Keratinocyte (primary cell): Measurements from ENCODE around the gene ARVCF. TPM values are rescaled to one million over a fixed set of nuclear protein-coding genes. Genes with fewer than 3 reads are reported as not detected.

Source experiments
- DNase-seq: peaks from one replicate; pipeline ENCODE4 v3.0.0-alpha.2; 2011; ENCODE audit warnings: low read depth, missing footprints, low spot score
- FAIRE-seq: peaks from 2 replicates; lab custom pipeline; 2011; peaks lifted over from hg19 to GRCh38; lab: Jason Lieb, UNC
- H2AFZ ChIP-seq: 2 replicates; pipeline ENCODE4 v1.6.0; 2012; ENCODE audit warnings: low read length, control low read depth, inconsistent platforms; ENCODE audit not compliant: control insufficient read depth
- H3K27ac ChIP-seq: 2 replicates; pipeline ENCODE4 v1.5.1; 2011; ENCODE audit warnings: low read length; ENCODE audit not compliant: control insufficient read depth, insufficient read depth
- H3K27me3 ChIP-seq: 3 replicates; pipeline ENCODE4 v1.6.0; 2011; ENCODE audit warnings: low read length; ENCODE audit not compliant: control insufficient read depth, insufficient read depth; ENCODE audit errors: extremely low read depth
- H3K36me3 ChIP-seq, 2 experiments: 2 replicates in 1 of 2; 3 replicates in 1 of 2; pipeline ENCODE4 v1.5.1; 2011; ENCODE audit warnings: low read length in 2 of 2, mild to moderate bottlenecking in 1 of 2; ENCODE audit not compliant: control insufficient read depth in 2 of 2, insufficient read depth in 2 of 2; ENCODE audit errors: extremely low read depth in 1 of 2
- H3K4me1 ChIP-seq: 3 replicates; pipeline ENCODE4 v1.5.1; 2011; ENCODE audit warnings: low read length; ENCODE audit not compliant: control insufficient read depth, insufficient read depth; ENCODE audit errors: extremely low read depth
- H3K4me2 ChIP-seq: 3 replicates; pipeline ENCODE4 v1.6.0; 2011; ENCODE audit warnings: low read depth, low read length; ENCODE audit not compliant: control insufficient read depth, insufficient read depth; ENCODE audit errors: extremely low read depth
- H3K4me3 ChIP-seq, 3 experiments: fragments of 200-600 bp in 1 of 3; sonication (generic) in 1 of 3; 2 replicates in 2 of 3; 3 replicates in 1 of 3; pipeline ENCODE4 v1.5.1; 2011 to 2016; ENCODE audit warnings: low read length in 3 of 3, mild to moderate bottlenecking in 3 of 3, control low read depth in 2 of 3, inconsistent platforms in 1 of 3, low read depth in 1 of 3, mixed read lengths in 1 of 3, mixed run types in 1 of 3, moderate library complexity in 1 of 3; ENCODE audit not compliant: control insufficient read depth in 2 of 3, insufficient read depth in 2 of 3; ENCODE audit errors: extremely low read depth in 1 of 3
- H3K79me2 ChIP-seq: 2 replicates; pipeline ENCODE4 v1.6.0; 2012; ENCODE audit warnings: low read length; ENCODE audit not compliant: control insufficient read depth, insufficient read depth
- H3K9ac ChIP-seq: 3 replicates; pipeline ENCODE4 v1.6.0; 2011; ENCODE audit warnings: low read length; ENCODE audit not compliant: control insufficient read depth, insufficient read depth; ENCODE audit errors: extremely low read depth
- H3K9me1 ChIP-seq: 3 replicates; pipeline ENCODE4 v1.6.0; 2011; ENCODE audit warnings: low read length; ENCODE audit not compliant: control insufficient read depth, insufficient read depth; ENCODE audit errors: extremely low read depth
- H3K9me3 ChIP-seq: 2 replicates; pipeline ENCODE4 v1.5.1; 2012; ENCODE audit warnings: low read depth, low read length; ENCODE audit not compliant: control insufficient read depth
- H4K20me1 ChIP-seq: 3 replicates; pipeline ENCODE4 v1.6.0; 2011; ENCODE audit warnings: low read length; ENCODE audit not compliant: control insufficient read depth, insufficient read depth; ENCODE audit errors: extremely low read depth
- EZH2 ChIP-seq: IDR thresholded peaks from one replicate; pipeline ENCODE4 v1.6.1; 2012; ENCODE audit warnings: inconsistent platforms, mild to moderate bottlenecking, low read length, moderate library complexity
- dilution Hi-C: fragments of 300-500 bp; cut with MboI; formaldehyde crosslinking; loops from one replicate; pipeline ENCODE4 v1.7.0; 2020; ENCODE audit warnings: low sequenced_read_pairs; ENCODE audit not compliant: extremely low pct_ligation_motif_present
- polyA plus RNA-seq, 5 experiments: library from polyadenylated mRNA; depleted of rRNA in 3 of 5; stranded (reverse) in 3 of 5; stranded (forward) in 1 of 5; unstranded in 1 of 5; fragments of >200 nt; gene quantifications; 1 replicate in 1 of 5; 2 replicates in 3 of 5; 3 replicates in 1 of 5; pipeline versions ENCODE4 v1.2.1 to v1.2.3, GENCODE V29; 2011 to 2012; ENCODE audit warnings: missing spikeins in 2 of 5, low read depth in 1 of 5, low replicate concordance in 1 of 5
- TF ChIP-seq, protein P1 (sequence below), 3 experiments: IDR thresholded peaks in 1 of 3; conservative IDR thresholded peaks in 1 of 3; optimal IDR thresholded peaks in 1 of 3; 2 replicates in 2 of 3; 3 replicates in 1 of 3; pipeline versions ENCODE3 to v1.5.1; 2011; ENCODE audit warnings: low read length in 3 of 3, mild to moderate bottlenecking in 3 of 3, moderate library complexity in 2 of 3, control low read depth in 1 of 3, inconsistent platforms in 1 of 3; ENCODE audit not compliant: insufficient read depth in 2 of 3; ENCODE audit errors: extremely low read depth in 1 of 3

The ARVCF gene
- polyA plus RNA-seq, 1 donor (not counting 4 experiments of a cell fraction or from before 2014, with no cell fraction given), result 5.7 TPM

DNA sequence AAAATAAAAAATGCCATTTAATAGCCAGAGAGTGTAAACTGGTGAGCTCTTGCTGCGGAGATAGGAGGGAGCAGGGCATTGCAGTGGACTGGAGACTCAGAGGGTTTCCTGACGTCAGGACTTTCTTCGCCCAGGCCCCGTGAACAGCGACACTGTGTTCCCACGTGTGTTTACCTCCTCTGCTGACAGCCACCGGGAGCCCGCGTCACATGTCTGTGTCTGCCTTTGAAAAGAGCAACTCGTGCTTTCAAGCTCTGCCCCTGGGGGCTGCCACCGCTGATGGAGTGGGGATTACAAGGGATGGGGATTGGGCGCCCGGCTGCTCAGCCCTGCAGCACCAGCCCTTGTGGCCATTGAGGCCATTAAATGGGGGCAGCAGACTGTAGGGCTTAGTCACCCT lies 7.6 kb upstream of the ARVCF start:
- Histone ChIP-seq H3K9me3 (no peaks in the 10 kb centered on the region), H2AFZ (no peak overlapping the region), H3K9ac (no peak overlapping the region), H3K27me3 (no peaks in the 10 kb centered on the region), H3K4me2 (no peak overlapping the region), H3K4me1 (peaks cover 13% of the 10 kb centered on the region), H3K4me3 (no peak overlapping the region), H3K79me2 (peaks cover 29% of the 10 kb centered on the region), H3K36me3 (peaks cover 8 to 9% of the 10 kb centered on the region in 2 experiments), H3K27ac (no peak overlapping the region), H3K9me1 (peaks cover 2% of the 10 kb centered on the region), H4K20me1 (no peaks in the 10 kb centered on the region)
- dilution Hi-C loops, result no loop called here
- FAIRE-seq (no peak), DNase-seq (no peak)
- TF ChIP-seq, protein P1, sequence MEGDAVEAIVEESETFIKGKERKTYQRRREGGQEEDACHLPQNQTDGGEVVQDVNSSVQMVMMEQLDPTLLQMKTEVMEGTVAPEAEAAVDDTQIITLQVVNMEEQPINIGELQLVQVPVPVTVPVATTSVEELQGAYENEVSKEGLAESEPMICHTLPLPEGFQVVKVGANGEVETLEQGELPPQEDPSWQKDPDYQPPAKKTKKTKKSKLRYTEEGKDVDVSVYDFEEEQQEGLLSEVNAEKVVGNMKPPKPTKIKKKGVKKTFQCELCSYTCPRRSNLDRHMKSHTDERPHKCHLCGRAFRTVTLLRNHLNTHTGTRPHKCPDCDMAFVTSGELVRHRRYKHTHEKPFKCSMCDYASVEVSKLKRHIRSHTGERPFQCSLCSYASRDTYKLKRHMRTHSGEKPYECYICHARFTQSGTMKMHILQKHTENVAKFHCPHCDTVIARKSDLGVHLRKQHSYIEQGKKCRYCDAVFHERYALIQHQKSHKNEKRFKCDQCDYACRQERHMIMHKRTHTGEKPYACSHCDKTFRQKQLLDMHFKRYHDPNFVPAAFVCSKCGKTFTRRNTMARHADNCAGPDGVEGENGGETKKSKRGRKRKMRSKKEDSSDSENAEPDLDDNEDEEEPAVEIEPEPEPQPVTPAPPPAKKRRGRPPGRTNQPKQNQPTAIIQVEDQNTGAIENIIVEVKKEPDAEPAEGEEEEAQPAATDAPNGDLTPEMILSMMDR (optimal IDR thresholded peaks at IDR 0.05 in 1 of 3, IDR thresholded peaks at IDR 0.05 in 1 of 3, conservative IDR thresholded peaks at IDR 0.05 in 1 of 3; ENCODE audit: extremely low read depth in 1 of 3, insufficient read depth in 2 of 3, low read length in 3 of 3), result no peak
- TF ChIP-seq EZH2, result no peak

DNA sequence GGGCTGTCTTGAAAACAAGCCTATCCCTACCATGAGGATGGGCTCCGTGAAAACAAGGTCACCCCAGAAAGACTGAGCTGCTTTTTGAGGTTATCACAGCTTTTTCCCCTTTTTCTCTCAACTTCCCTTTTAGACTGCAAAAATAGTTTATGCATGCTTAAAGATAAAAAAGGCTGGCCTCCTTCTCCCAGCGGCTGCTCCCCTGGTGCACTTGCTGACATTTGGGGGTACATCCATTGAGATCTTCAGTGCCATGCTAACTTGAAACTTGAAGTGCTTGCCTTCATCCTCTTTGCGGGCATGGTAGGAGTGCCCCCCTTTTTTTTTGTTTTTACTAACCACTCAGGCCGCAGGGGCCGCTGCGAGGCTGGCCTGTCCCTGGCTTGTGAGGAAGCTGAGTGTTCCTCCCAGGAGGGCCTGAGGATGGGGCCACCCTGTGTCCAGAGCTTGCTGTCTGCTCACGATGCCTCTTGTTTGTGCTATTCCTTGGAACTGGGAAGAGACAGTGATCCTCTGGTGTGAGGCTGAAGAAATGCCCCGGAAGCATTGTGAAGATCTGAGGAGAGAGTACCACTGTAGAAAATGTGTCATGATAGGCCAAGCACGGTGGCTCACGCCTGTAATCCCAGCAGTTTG lies 6.5 kb upstream of the ARVCF start:
- Histone ChIP-seq H3K27ac (no peak overlapping the region), H4K20me1 (no peaks in the 10 kb centered on the region), H3K9me1 (peaks cover 2% of the 10 kb centered on the region), H3K27me3 (no peaks in the 10 kb centered on the region), H2AFZ (no peak overlapping the region), H3K79me2 (peaks cover 29% of the 10 kb centered on the region), H3K9ac (no peak overlapping the region), H3K9me3 (no peaks in the 10 kb centered on the region), H3K4me1 (peaks cover 13% of the 10 kb centered on the region), H3K36me3 (peaks cover 8 to 9% of the 10 kb centered on the region in 2 experiments), H3K4me2 (no peak overlapping the region), H3K4me3 (no peak overlapping the region)
- FAIRE-seq (no peak), DNase-seq (no peak)
- no peak for TF ChIP-seq EZH2
- TF ChIP-seq, protein P1 (optimal IDR thresholded peaks at IDR 0.05 in 1 of 3, IDR thresholded peaks at IDR 0.05 in 1 of 3, conservative IDR thresholded peaks at IDR 0.05 in 1 of 3; ENCODE audit: extremely low read depth in 1 of 3, insufficient read depth in 2 of 3, low read length in 3 of 3), result no peak
- dilution Hi-C loops, result no loop called here
